SK-N-SH treated with all-trans-retinoic acid at 6 μM for 48 hours (cell line): Measurements from ENCODE around the gene ARHGAP26.

Experiments used
- ATAC-seq: fragments of 200-7000 bp; cut with Tn5 transposase; 3 replicates; pipeline ENCODE4 v1.9.1; 2020; ENCODE audit warnings: mild to moderate bottlenecking, moderate library complexity
- ARNTL ChIP-seq: fragments of 450-650 bp; formaldehyde crosslinking; IDR thresholded peaks from 2 replicates; pipeline ENCODE4 v1.5.0; 2020; ENCODE audit warnings: low read depth, mild to moderate bottlenecking, moderate library complexity, borderline replicate concordance
- BACH2 ChIP-seq: fragments of 250-450 bp; sonication (Bioruptor Pico); IDR thresholded peaks from 2 replicates; pipeline ENCODE4 v1.9.0; 2021; ENCODE audit warnings: mild to moderate bottlenecking, borderline replicate concordance
- CSDC2 ChIP-seq: fragments of 250-450 bp; sonication (Bioruptor Pico); IDR thresholded peaks from 2 replicates; pipeline ENCODE4 v1.5.0; 2020; ENCODE audit warnings: mild to moderate bottlenecking, moderate library complexity
- ESRRG ChIP-seq: fragments of 250-450 bp; sonication (Bioruptor Pico); IDR thresholded peaks from 2 replicates; pipeline ENCODE4 v1.6.1; 2021; ENCODE audit warnings: mild to moderate bottlenecking
- GLIS3 ChIP-seq: fragments of 250-450 bp; sonication (Bioruptor Pico); IDR thresholded peaks from 2 replicates; pipeline ENCODE4 v1.5.0; 2020; ENCODE audit warnings: mild to moderate bottlenecking, moderate library complexity
- ISL1 ChIP-seq: fragments of 250-450 bp; sonication (Bioruptor Pico); IDR thresholded peaks from 2 replicates; pipeline ENCODE4 v2.1.2; 2022; ENCODE audit warnings: mild to moderate bottlenecking, moderate library complexity
- PPARA ChIP-seq: fragments of 250-450 bp; sonication (Bioruptor Pico); IDR thresholded peaks from 2 replicates; pipeline ENCODE4 v1.5.0; 2020; ENCODE audit warnings: mild to moderate bottlenecking, borderline replicate concordance
- RARB ChIP-seq: fragments of 250-450 bp; sonication (Bioruptor Pico); IDR thresholded peaks from 2 replicates; pipeline ENCODE4 v1.8.0; 2021; ENCODE audit warnings: mild to moderate bottlenecking, moderate library complexity
- SNAI2 ChIP-seq: fragments of 250-450 bp; sonication (Bioruptor Pico); IDR thresholded peaks from 2 replicates; pipeline ENCODE4 v1.5.0; 2020; ENCODE audit warnings: mild to moderate bottlenecking, moderate library complexity
- TCF4 ChIP-seq: fragments of 250-450 bp; sonication (Bioruptor Pico); IDR thresholded peaks from 2 replicates; pipeline ENCODE4 v1.8.0; 2021; ENCODE audit warnings: mild to moderate bottlenecking, moderate library complexity, borderline replicate concordance
- TOX ChIP-seq: fragments of 250-450 bp; sonication (Bioruptor Pico); IDR thresholded peaks from 2 replicates; pipeline ENCODE4 v1.8.0; 2021; ENCODE audit warnings: mild to moderate bottlenecking, moderate library complexity, borderline replicate concordance
- ZC3H10 ChIP-seq: fragments of 250-450 bp; sonication (Bioruptor Pico); IDR thresholded peaks from 2 replicates; pipeline ENCODE4 v1.5.1; 2021; ENCODE audit warnings: mild to moderate bottlenecking, moderate library complexity
- ZFP3 ChIP-seq: fragments of 250-450 bp; sonication (Bioruptor Pico); IDR thresholded peaks from 2 replicates; pipeline ENCODE4 v1.5.0; 2020; ENCODE audit warnings: mild to moderate bottlenecking, moderate library complexity
- ZFP30 ChIP-seq: fragments of 450-650 bp; formaldehyde crosslinking; IDR thresholded peaks from 2 replicates; pipeline ENCODE4 v1.5.0; 2022; ENCODE audit warnings: mild to moderate bottlenecking, moderate library complexity
- ZNF565 ChIP-seq: fragments of 450-650 bp; formaldehyde crosslinking; conservative IDR thresholded peaks from 2 replicates; pipeline ENCODE4 v1.5.0; 2020; ENCODE audit warnings: low read depth, mild to moderate bottlenecking, moderate library complexity
- ZNF70 ChIP-seq: fragments of 450-650 bp; formaldehyde crosslinking; IDR thresholded peaks from 2 replicates; pipeline ENCODE4 v1.5.0; 2020; ENCODE audit warnings: mild to moderate bottlenecking, moderate library complexity
- ZNF8 ChIP-seq: fragments of 450-650 bp; formaldehyde crosslinking; IDR thresholded peaks from 2 replicates; pipeline ENCODE4 v1.5.0; 2020; ENCODE audit warnings: mild to moderate bottlenecking, moderate library complexity
- TF ChIP-seq, protein P1 (sequence below): fragments of 250-450 bp; sonication (Bioruptor Pico); IDR thresholded peaks from 2 replicates; pipeline ENCODE4 v1.5.0; 2020; ENCODE audit warnings: mild to moderate bottlenecking, moderate library complexity
- TF ChIP-seq, protein P2 (sequence below): fragments of 250-450 bp; sonication (Bioruptor Pico); IDR thresholded peaks from 2 replicates; pipeline ENCODE4 v1.8.0; 2020; ENCODE audit warnings: mild to moderate bottlenecking, moderate library complexity, borderline replicate concordance
- TF ChIP-seq, protein P3 (sequence below): fragments of 250-450 bp; sonication (Bioruptor Pico); IDR thresholded peaks from 2 replicates; pipeline ENCODE4 v1.5.1; 2020; ENCODE audit warnings: low read depth, mild to moderate bottlenecking, moderate library complexity
- TF ChIP-seq, protein P4 (sequence below): fragments of 250-450 bp; sonication (Bioruptor Pico); IDR thresholded peaks from 2 replicates; pipeline ENCODE4 v1.5.1; 2021; ENCODE audit warnings: mild to moderate bottlenecking, moderate library complexity
- TF ChIP-seq, protein P5 (sequence below): fragments of 250-450 bp; sonication (Bioruptor Pico); IDR thresholded peaks from 2 replicates; pipeline ENCODE4 v1.8.0; 2021; ENCODE audit warnings: low read depth, mild to moderate bottlenecking, moderate library complexity, borderline replicate concordance

ARHGAP26 gene

GRCh38 chr5:143275512-143276363 lies 505.6 kb downstream of the ARHGAP26 start:
- TF ChIP-seq BACH2 (CRISPR knock-in tag) (no peak), ZNF8 (CRISPR knock-in tag) (no peak), ISL1 (no peak), GLIS3 (CRISPR knock-in tag) (no peak), ZFP30 (CRISPR knock-in tag) (no peak), ZNF70 (no peak), CSDC2 (CRISPR knock-in tag) (no peak), ARNTL (no peak)
- TF ChIP-seq, protein P1, sequence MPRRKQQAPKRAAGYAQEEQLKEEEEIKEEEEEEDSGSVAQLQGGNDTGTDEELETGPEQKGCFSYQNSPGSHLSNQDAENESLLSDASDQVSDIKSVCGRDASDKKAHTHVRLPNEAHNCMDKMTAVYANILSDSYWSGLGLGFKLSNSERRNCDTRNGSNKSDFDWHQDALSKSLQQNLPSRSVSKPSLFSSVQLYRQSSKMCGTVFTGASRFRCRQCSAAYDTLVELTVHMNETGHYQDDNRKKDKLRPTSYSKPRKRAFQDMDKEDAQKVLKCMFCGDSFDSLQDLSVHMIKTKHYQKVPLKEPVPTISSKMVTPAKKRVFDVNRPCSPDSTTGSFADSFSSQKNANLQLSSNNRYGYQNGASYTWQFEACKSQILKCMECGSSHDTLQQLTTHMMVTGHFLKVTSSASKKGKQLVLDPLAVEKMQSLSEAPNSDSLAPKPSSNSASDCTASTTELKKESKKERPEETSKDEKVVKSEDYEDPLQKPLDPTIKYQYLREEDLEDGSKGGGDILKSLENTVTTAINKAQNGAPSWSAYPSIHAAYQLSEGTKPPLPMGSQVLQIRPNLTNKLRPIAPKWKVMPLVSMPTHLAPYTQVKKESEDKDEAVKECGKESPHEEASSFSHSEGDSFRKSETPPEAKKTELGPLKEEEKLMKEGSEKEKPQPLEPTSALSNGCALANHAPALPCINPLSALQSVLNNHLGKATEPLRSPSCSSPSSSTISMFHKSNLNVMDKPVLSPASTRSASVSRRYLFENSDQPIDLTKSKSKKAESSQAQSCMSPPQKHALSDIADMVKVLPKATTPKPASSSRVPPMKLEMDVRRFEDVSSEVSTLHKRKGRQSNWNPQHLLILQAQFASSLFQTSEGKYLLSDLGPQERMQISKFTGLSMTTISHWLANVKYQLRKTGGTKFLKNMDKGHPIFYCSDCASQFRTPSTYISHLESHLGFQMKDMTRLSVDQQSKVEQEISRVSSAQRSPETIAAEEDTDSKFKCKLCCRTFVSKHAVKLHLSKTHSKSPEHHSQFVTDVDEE (CRISPR knock-in tag) = no peak
- TF ChIP-seq, protein P2, sequence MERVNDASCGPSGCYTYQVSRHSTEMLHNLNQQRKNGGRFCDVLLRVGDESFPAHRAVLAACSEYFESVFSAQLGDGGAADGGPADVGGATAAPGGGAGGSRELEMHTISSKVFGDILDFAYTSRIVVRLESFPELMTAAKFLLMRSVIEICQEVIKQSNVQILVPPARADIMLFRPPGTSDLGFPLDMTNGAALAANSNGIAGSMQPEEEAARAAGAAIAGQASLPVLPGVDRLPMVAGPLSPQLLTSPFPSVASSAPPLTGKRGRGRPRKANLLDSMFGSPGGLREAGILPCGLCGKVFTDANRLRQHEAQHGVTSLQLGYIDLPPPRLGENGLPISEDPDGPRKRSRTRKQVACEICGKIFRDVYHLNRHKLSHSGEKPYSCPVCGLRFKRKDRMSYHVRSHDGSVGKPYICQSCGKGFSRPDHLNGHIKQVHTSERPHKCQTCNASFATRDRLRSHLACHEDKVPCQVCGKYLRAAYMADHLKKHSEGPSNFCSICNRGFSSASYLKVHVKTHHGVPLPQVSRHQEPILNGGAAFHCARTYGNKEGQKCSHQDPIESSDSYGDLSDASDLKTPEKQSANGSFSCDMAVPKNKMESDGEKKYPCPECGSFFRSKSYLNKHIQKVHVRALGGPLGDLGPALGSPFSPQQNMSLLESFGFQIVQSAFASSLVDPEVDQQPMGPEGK (CRISPR knock-in tag) = no peak
- TF ChIP-seq, protein P3, sequence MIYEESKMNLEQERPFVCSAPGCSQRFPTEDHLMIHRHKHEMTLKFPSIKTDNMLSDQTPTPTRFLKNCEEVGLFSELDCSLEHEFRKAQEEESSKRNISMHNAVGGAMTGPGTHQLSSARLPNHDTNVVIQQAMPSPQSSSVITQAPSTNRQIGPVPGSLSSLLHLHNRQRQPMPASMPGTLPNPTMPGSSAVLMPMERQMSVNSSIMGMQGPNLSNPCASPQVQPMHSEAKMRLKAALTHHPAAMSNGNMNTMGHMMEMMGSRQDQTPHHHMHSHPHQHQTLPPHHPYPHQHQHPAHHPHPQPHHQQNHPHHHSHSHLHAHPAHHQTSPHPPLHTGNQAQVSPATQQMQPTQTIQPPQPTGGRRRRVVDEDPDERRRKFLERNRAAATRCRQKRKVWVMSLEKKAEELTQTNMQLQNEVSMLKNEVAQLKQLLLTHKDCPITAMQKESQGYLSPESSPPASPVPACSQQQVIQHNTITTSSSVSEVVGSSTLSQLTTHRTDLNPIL (CRISPR knock-in tag) = no peak
- TF ChIP-seq, all 23 proteins: peak for 0
- no peak for ATAC-seq

DNA sequence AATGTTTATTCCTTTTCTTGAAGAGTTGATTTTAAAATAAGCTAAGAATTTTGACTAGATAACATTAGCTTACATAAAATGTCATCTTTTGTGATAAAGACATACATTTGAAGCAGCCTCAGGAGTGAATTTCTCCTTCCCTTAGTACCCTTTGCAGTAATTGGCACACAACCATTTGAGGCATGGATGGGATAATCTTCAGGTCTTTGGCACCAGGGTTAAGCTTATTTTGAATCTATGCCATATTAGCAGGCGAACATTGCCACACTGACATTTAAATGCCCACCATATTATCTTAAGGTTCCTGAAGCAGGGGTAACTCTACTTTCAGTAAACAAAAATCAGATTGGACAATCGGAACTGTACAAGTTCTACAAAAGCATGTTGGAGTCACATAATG lies 507.4 kb downstream of the ARHGAP26 start:
- ATAC-seq = no peak
- TF ChIP-seq ISL1 (no peak), BACH2 (CRISPR knock-in tag) (no peak), ESRRG (CRISPR knock-in tag) (no peak), ZC3H10 (CRISPR knock-in tag) (no peak), ZNF565 (CRISPR knock-in tag) (no peak), ZFP30 (CRISPR knock-in tag) (no peak), RARB (CRISPR knock-in tag) (no peak), ZNF8 (CRISPR knock-in tag) (no peak), TOX (CRISPR knock-in tag) (no peak), ZFP3 (CRISPR knock-in tag) (no peak), ZNF70 (no peak), PPARA (CRISPR knock-in tag) (no peak), ARNTL (no peak), GLIS3 (CRISPR knock-in tag) (no peak), SNAI2 (CRISPR knock-in tag) (no peak), TCF4 (CRISPR knock-in tag) (no peak)
- TF ChIP-seq, protein P1 (CRISPR knock-in tag) = no peak
- TF ChIP-seq, protein P4, sequence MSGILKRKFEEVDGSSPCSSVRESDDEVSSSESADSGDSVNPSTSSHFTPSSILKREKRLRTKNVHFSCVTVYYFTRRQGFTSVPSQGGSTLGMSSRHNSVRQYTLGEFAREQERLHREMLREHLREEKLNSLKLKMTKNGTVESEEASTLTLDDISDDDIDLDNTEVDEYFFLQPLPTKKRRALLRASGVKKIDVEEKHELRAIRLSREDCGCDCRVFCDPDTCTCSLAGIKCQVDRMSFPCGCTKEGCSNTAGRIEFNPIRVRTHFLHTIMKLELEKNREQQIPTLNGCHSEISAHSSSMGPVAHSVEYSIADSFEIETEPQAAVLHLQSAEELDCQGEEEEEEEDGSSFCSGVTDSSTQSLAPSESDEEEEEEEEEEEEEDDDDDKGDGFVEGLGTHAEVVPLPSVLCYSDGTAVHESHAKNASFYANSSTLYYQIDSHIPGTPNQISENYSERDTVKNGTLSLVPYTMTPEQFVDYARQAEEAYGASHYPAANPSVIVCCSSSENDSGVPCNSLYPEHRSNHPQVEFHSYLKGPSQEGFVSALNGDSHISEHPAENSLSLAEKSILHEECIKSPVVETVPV = no peak
- TF ChIP-seq, protein P3 (CRISPR knock-in tag) = no peak
- TF ChIP-seq, protein P5, sequence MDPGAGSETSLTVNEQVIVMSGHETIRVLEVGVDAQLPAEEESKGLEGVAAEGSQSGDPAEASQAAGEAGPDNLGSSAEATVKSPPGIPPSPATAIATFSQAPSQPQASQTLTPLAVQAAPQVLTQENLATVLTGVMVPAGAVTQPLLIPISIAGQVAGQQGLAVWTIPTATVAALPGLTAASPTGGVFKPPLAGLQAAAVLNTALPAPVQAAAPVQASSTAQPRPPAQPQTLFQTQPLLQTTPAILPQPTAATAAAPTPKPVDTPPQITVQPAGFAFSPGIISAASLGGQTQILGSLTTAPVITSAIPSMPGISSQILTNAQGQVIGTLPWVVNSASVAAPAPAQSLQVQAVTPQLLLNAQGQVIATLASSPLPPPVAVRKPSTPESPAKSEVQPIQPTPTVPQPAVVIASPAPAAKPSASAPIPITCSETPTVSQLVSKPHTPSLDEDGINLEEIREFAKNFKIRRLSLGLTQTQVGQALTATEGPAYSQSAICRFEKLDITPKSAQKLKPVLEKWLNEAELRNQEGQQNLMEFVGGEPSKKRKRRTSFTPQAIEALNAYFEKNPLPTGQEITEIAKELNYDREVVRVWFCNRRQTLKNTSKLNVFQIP (CRISPR knock-in tag) = no peak
- TF ChIP-seq, all 23 proteins: peak for 0
